WI38 (cell line): ENCODE data around the gene SLC7A14.

Source experiments
- H3K4me3 ChIP-seq: 2 replicates; pipeline ENCODE4 v1.5.1; 2011; ENCODE audit warnings: low read depth, mild to moderate bottlenecking, control low read depth, low read length
- CTCF ChIP-seq: IDR thresholded peaks from 2 replicates; pipeline ENCODE4 v1.5.1; 2012; ENCODE audit warnings: low read depth, mild to moderate bottlenecking, control low read depth, low read length

SLC7A14 gene

DNA sequence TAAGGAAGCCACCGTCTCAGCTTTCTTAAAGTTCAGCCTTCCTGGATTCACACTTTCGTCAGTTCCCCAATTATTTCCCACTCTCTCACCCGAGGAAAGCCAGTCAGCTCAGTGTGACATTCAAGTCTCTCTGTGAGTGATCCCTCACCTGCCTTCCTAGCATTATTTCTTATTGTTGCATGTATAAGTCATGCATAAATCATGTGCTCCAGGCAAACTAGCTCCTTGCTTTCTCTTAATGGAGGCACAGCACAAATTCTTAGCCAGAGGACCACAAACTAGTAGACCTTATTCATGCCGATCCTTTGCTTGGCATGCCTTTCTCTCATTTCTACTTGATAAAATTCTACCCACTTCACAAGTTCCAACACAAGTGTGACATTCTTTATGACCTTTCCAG, 122.9 kb downstream of the SLC7A14 start:
- no peak for TF ChIP-seq CTCF
- no peak overlapping the region for H3K4me3 ChIP-seq

DNA sequence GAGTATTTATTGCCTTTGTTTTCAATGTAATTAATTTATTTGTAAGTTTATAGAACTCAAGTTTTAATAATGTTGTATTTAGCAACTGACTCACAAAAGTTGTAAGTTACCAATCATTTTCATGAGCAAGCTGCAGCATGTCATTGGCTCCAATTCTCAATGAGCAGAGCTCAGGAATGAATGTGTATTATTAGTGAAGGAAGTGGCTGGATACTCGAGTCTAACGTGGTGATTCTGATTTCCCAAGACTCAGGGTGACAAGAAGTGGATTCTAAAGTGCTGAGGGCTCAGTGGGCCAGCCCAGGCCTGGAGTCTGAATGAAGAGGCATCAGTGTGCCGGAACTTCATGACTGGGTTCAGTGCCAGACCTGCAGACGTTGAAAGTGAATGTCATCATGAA, 127.6 kb downstream of the SLC7A14 start:
- H3K4me3 ChIP-seq = no peak overlapping the region
- no peak for TF ChIP-seq CTCF

- no peak for TF ChIP-seq CTCF
- H3K4me3 ChIP-seq = no peak overlapping the region
Measured at GRCh38 chr3:170454509-170454908, 131.4 kb downstream of the SLC7A14 start.

DNA sequence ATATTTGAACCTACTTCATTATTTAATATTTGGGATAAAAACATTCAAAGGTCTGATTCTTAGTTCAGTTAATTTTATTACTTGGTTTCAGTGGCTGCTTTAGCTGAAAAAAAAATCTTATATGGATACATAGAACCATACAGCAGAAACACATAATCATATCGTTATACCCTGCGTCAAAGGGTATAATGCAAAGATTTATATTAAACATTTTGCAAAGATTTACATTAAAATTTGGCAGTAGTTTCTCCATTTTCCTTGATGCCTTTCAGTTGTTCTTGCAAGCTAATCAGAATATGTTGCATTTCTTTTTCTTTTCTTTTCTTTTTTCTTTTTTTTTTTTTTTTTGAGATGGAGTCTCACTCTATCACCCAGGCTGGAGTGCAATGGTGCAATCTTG, 135.8 kb downstream of the SLC7A14 start:
- no peak overlapping the region for H3K4me3 ChIP-seq
- TF ChIP-seq CTCF = no peak

- peak overlapping the region; percentile 45 for H3K4me3 ChIP-seq
- no peak for TF ChIP-seq CTCF
Measured at GRCh38 chr3:170448584-170448983, 137.3 kb downstream of the SLC7A14 start.

GRCh38 chr3:170443457-170443856, 142.4 kb downstream of the SLC7A14 start:
- H3K4me3 ChIP-seq = no peak overlapping the region
- no peak for TF ChIP-seq CTCF

- no peak for TF ChIP-seq CTCF
- H3K4me3 ChIP-seq = no peak overlapping the region
Measured at GRCh38 chr3:170442947-170443346, 142.9 kb downstream of the SLC7A14 start.
